ENCODE measurements around the gene RNU2-1. TPM values are rescaled to one million over a fixed set of nuclear protein-coding genes. Genes with fewer than 3 reads are reported as not detected.

Gene RNU2-1
- total RNA-seq, 1 experiment from 2014 or later, result 4,481 TPM

- in situ Hi-C loops (cut with HindIII; ENCODE audit: low pct_unique_long_range_greater_than_20kb, low sequenced_read_pairs) (no loop called here), intact Hi-C loops (cut with micrococcal nuclease; ENCODE audit: unreplicated experiment) (no loop called here)
- DNase-seq (ENCODE audit: low read depth, low spot score) (no peak), ATAC-seq (no peak)
- no peak overlapping the region for H3K4me3 ChIP-seq (ENCODE audit: low read depth in 2 of 2, low read length in 2 of 2)
- H3K4me1 ChIP-seq (ENCODE audit: control insufficient read depth, insufficient read depth, low read length), result no peaks in the 10 kb centered on the region
- no peaks in the 10 kb centered on the region for H3K27me3 ChIP-seq (ENCODE audit: control insufficient read depth, insufficient read depth, low read length)
- TF ChIP-seq TCF7L2 (IDR thresholded peaks at IDR 0.05; ENCODE audit: low read depth, low read length), result no peak
- TF ChIP-seq POLR2AphosphoS5 (IDR thresholded peaks at IDR 0.05; ENCODE audit: low read depth, low read length), result no peak
- no peak for TF ChIP-seq REST (IDR thresholded peaks at IDR 0.05; ENCODE audit: insufficient read depth in 1 of 2, low read depth in 2 of 2, low read length in 1 of 2)
- TF ChIP-seq CTCF (IDR thresholded peaks at IDR 0.05), result no peak
- TF ChIP-seq SIN3A (IDR thresholded peaks at IDR 0.05; ENCODE audit: borderline replicate concordance, insufficient read depth, low read depth, low read length), result no peak
- no peaks in the 10 kb centered on the region for H3K9me3 ChIP-seq (ENCODE audit: control insufficient read depth, insufficient read depth, low read depth, low read length)
- ChIA-PET CTCF (no interaction called here), POLR2A (no interaction called here)
- H3K36me3 ChIP-seq (ENCODE audit: control insufficient read depth, insufficient read depth, low read length), result no peaks in the 10 kb centered on the region
- BruUV-seq (replicated peaks), result no TSS peak
- H3K27ac ChIP-seq (ENCODE audit: low read length), result no peak overlapping the region
These were observed 13.2 kb downstream of the RNU2-1 start for GRCh38 chr17:43220511-43221125.

GRCh38 chr17:43219746-43220380 lies 13.9 kb downstream of the RNU2-1 start:
- in situ Hi-C loops (cut with HindIII; ENCODE audit: low pct_unique_long_range_greater_than_20kb, low sequenced_read_pairs), result no loop called here
- ATAC-seq (no peak), DNase-seq (ENCODE audit: low read depth, low spot score) (no peak)
- ChIA-PET CTCF (no interaction called here), POLR2A (no interaction called here)
- BruUV-seq (replicated peaks), result no TSS peak
- no peaks in the 10 kb centered on the region for H3K27me3 ChIP-seq (ENCODE audit: control insufficient read depth, insufficient read depth, low read length)
- TF ChIP-seq SIN3A (IDR thresholded peaks at IDR 0.05; ENCODE audit: borderline replicate concordance, insufficient read depth, low read depth, low read length) (no peak), POLR2AphosphoS5 (IDR thresholded peaks at IDR 0.05; ENCODE audit: low read depth, low read length) (no peak), REST (IDR thresholded peaks at IDR 0.05; ENCODE audit: insufficient read depth in 1 of 2, low read depth in 2 of 2, low read length in 1 of 2) (no peak), TCF7L2 (IDR thresholded peaks at IDR 0.05; ENCODE audit: low read depth, low read length) (no peak), CTCF (IDR thresholded peaks at IDR 0.05) (no peak)
- no peaks in the 10 kb centered on the region for H3K9me3 ChIP-seq (ENCODE audit: control insufficient read depth, insufficient read depth, low read depth, low read length)
- H3K27ac ChIP-seq (ENCODE audit: low read length), result no peak overlapping the region
- intact Hi-C loops (cut with micrococcal nuclease; ENCODE audit: unreplicated experiment), result no loop called here
- H3K4me1 ChIP-seq (ENCODE audit: control insufficient read depth, insufficient read depth, low read length), result no peaks in the 10 kb centered on the region
- no peaks in the 10 kb centered on the region for H3K36me3 ChIP-seq (ENCODE audit: control insufficient read depth, insufficient read depth, low read length)
- no peak overlapping the region for H3K4me3 ChIP-seq (ENCODE audit: low read depth in 2 of 2, low read length in 2 of 2)
